Transverse colon (tissue), 4 donors: Measurements from ENCODE around the gene TOP1. TPM values are rescaled to one million over a fixed set of nuclear protein-coding genes. Genes with fewer than 3 reads are reported as not detected.

ENCODE experiments used
- DNase-seq: peaks from one replicate; pipeline ENCODE4 v3.0.0-alpha.2; 2019
- H3K27ac ChIP-seq, 4 donors: fragments of 200-600 bp; sonication (generic); 2 replicates each; pipeline ENCODE4 v1.5.1; 2016 to 2018; ENCODE audit warnings: inconsistent platforms in 4 of 4
- H3K27me3 ChIP-seq: fragments of 200-600 bp; sonication (generic); 2 replicates; pipeline ENCODE4 v1.5.1; 2017; ENCODE audit warnings: inconsistent platforms
- H3K36me3 ChIP-seq, 4 donors: fragments of 200-600 bp; sonication (generic); 2 replicates each; pipeline ENCODE4 v1.5.1; 2017 to 2019; ENCODE audit warnings: inconsistent platforms in 4 of 4
- H3K4me1 ChIP-seq, 4 donors: fragments of 200-600 bp; sonication (generic); 2 replicates each; pipeline ENCODE4 v1.5.1; 2017 to 2020; ENCODE audit warnings: inconsistent platforms in 4 of 4
- H3K4me3 ChIP-seq, 4 donors: fragments of 200-600 bp; sonication (generic); 1 replicate in 1 of 4; 2 replicates in 3 of 4; pipeline versions ENCODE4 v1.5.1 to v1.6.1; 2017 to 2019; ENCODE audit warnings: inconsistent platforms in 4 of 4
- H3K9me3 ChIP-seq, 2 donors: fragments of 200-600 bp; sonication (generic); 2 replicates each; pipeline ENCODE4 v1.5.1; 2017 to 2019; ENCODE audit warnings: inconsistent platforms in 2 of 2
- CTCF ChIP-seq, 5 experiments: fragments of 200-600 bp in 3 of 5; fragments of 450-650 bp in 2 of 5; sonication (generic) in 3 of 5; IDR thresholded peaks; 1 replicate in 2 of 5; 2 replicates in 3 of 5; pipeline ENCODE4 v1.5.1; 2016 to 2017; ENCODE audit warnings: antibody characterized with exemption in 5 of 5, inconsistent platforms in 3 of 5, mild to moderate bottlenecking in 2 of 5, moderate library complexity in 1 of 5
- EP300 ChIP-seq: sonication (generic); formaldehyde crosslinking; IDR thresholded peaks from one replicate; pipeline ENCODE4 v1.6.1; 2017; ENCODE audit warnings: antibody characterized with exemption, low read depth
- POLR2A ChIP-seq: fragments of 450-650 bp; IDR thresholded peaks from one replicate; pipeline ENCODE4 v1.6.1; 2016; ENCODE audit warnings: antibody characterized with exemption, mild to moderate bottlenecking, moderate library complexity
- POLR2AphosphoS5 ChIP-seq, 3 donors: sonication (generic); formaldehyde crosslinking; IDR thresholded peaks; one replicate each; pipeline ENCODE4 v1.6.1; 2016; ENCODE audit warnings: antibody characterized with exemption in 3 of 3
- whole genome bisulfite sequencing, 2 donors: methylation state at CpG; one replicate each; pipeline ENCODE4 v1.1.5; 2018; ENCODE audit warnings: low coverage in 1 of 2; 5-methylcytosine and 5-hydroxymethylcytosine counted together
- in situ Hi-C, 4 donors: fragments of 200-750 bp; cut with MboI; loops; one replicate each; pipeline versions ENCODE4 v1.15.0 to v1.15.1; 2017; ENCODE audit warnings: low sequenced_read_pairs in 3 of 4, low pct_ligation_motif_present in 1 of 4, low pct_unique_long_range_greater_than_20kb in 1 of 4
- intact Hi-C: fragments of 100-400 bp; cut with DNase I; formaldehyde crosslinking; loops from one replicate; pipeline ENCODE4 v1.15.1; 2023; ENCODE audit warnings: low total_unique reads
- total RNA-seq, 4 donors: library from RNA; depleted of rRNA; stranded (reverse); fragments of >200 nt; gene quantifications; one replicate each; pipeline ENCODE4 v1.1.0, GENCODE V29; 2016

The TOP1 gene
- total RNA-seq, 4 donors from 2014 or later: 29.6 to 52.3 (median 36.9) TPM

DNA sequence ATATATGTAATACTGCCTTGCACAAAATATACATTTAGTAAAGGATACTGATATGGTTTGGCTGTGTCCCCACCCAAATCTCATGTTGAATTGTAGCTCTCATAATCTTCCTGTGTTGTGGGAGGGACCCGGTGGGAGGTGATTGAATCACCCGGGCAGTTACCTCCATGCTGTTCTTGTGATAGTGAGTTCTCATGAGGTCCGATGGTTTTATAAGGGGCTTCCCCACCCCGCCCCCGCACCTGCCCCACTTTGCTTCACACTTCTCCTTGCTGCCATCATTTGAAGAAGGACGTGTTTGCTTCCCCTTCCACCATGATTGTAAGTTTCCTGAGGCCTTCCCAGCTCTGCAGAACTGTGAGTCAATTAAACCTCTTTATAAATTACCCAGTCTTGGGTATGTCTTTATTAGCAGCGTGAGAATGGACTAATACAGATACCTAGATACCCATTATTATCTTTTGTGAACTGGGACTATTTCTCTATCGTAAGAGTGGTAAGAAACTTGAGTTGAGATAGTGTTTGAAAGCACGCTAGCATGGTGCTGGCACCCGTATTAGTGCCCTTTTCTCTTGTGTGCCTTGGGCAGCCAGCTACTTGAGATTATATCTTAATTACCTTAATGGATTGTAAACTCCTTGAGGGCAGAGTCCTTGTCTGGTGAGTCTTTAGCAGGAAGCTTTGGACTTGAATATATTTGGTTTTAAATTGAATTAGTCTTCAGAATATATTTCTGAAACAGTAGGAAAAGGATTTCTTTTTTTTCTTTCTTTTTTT, 25.6 kb downstream of the TOP1 start:
- WGBS, 2 donors: 81 to 83% methylated on average over 4 to 10 of the region's 10 CpGs
- DNase-seq: no peak
- in situ Hi-C loops (no loop called here), intact Hi-C loops (no loop called here)
- H3K27me3 ChIP-seq: no peaks in the 10 kb centered on the region
- TF ChIP-seq POLR2AphosphoS5 (IDR thresholded peaks at IDR 0.05): no peak
- TF ChIP-seq EP300: no peak
- no peak for TF ChIP-seq CTCF (IDR thresholded peaks at IDR 0.05)
- no peak for TF ChIP-seq POLR2A
- peak overlapping the region in 3 of 4 donors; percentile 35 to 62 (median 57) for H3K27ac ChIP-seq
- no peaks in the 10 kb centered on the region for H3K36me3 ChIP-seq
- no peaks in the 10 kb centered on the region for H3K9me3 ChIP-seq
- H3K4me3 ChIP-seq: no peak overlapping the region
- H3K4me1 ChIP-seq: peaks cover 62 to 97% (median 74%) of the 10 kb centered on the region in 4 donors

GRCh38 chr20:41054847-41055230, 26.2 kb downstream of the TOP1 start:
- in situ Hi-C loops: no loop called here
- Histone ChIP-seq H3K27ac (peak overlapping the region; percentile 7 to 57 (median 41)), H3K9me3 (no peaks in the 10 kb centered on the region), H3K4me1 (peaks cover 57 to 91% (median 68%) of the 10 kb centered on the region in 4 donors), H3K27me3 (no peaks in the 10 kb centered on the region), H3K36me3 (no peaks in the 10 kb centered on the region), H3K4me3 (no peak overlapping the region)
- intact Hi-C loops: no loop called here
- no peak for DNase-seq
- TF ChIP-seq EP300: no peak
- TF ChIP-seq POLR2A: no peak
- TF ChIP-seq POLR2AphosphoS5 (IDR thresholded peaks at IDR 0.05): no peak
- no peak for TF ChIP-seq CTCF (IDR thresholded peaks at IDR 0.05)
- WGBS, 2 donors: 56 to 74% methylated on average over 2 of the region's 2 CpGs

- H3K27ac ChIP-seq: peak overlapping the region; percentile 9 to 57 (median 41)
- intact Hi-C loops: no loop called here
- in situ Hi-C loops: no loop called here
- H3K36me3 ChIP-seq: no peaks in the 10 kb centered on the region
- H3K4me3 ChIP-seq: no peak overlapping the region
- peaks cover 48 to 83% (median 60%) of the 10 kb centered on the region in 4 donors for H3K4me1 ChIP-seq
- DNase-seq: no peak
- TF ChIP-seq POLR2A (no peak), POLR2AphosphoS5 (IDR thresholded peaks at IDR 0.05) (no peak), CTCF (IDR thresholded peaks at IDR 0.05) (no peak), EP300 (no peak)
- WGBS, 2 donors: 51% methylated on average over 1 of the region's 1 CpG; no CpG with 5 or more reads in 1 of the 2 donors
- no peaks in the 10 kb centered on the region for H3K9me3 ChIP-seq
- H3K27me3 ChIP-seq: no peaks in the 10 kb centered on the region
These were observed 27.1 kb downstream of the TOP1 start for GRCh38 chr20:41055679-41056078.

GRCh38 chr20:41057999-41058673, 29.5 kb downstream of the TOP1 start:
- H3K4me1 ChIP-seq: peaks cover 25 to 58% (median 35%) of the 10 kb centered on the region in 4 donors
- in situ Hi-C loops (no loop called here), intact Hi-C loops (no loop called here)
- H3K36me3 ChIP-seq: peaks cover 0 to 17% (median 2%) of the 10 kb centered on the region in 4 donors
- no peaks in the 10 kb centered on the region for H3K9me3 ChIP-seq
- TF ChIP-seq EP300 (no peak), POLR2AphosphoS5 (IDR thresholded peaks at IDR 0.05) (no peak)
- no peak overlapping the region for H3K4me3 ChIP-seq
- no peak overlapping the region for H3K27ac ChIP-seq
- DNase-seq: no peak
- no peaks in the 10 kb centered on the region for H3K27me3 ChIP-seq
- WGBS, 2 donors: 69 to 72% methylated on average over 2 to 3 of the region's 3 CpGs
